Activated CD4-positive, alpha-beta memory T cell treated with anti-CD3 and anti-CD28 coated beads, Interleukin-2, amount 10 ng/mL, durations not matched to agents 7 days and 5 days (primary cell): ENCODE measurements around the gene APOLD1. TPM values are rescaled to one million over a fixed set of nuclear protein-coding genes. Genes with fewer than 3 reads are reported as not detected.
"Not testable (repeated sequence)": the region's sequence is repeated elsewhere in the genome, so short reads cannot be mapped to it uniquely, and the experiment has no call there.

Experiments used
- CTCF ChIA-PET: fragments of 350-600 bp; sonication (Branson Sonifier 250); formaldehyde crosslinking; loops from one replicate; lab custom pipeline; 2021; ENCODE audit warnings: antibody characterized with exemption, inconsistent platforms; lab: Charles Lee
- POLR2A ChIA-PET: fragments of 350-600 bp; sonication (Branson Sonifier 250); formaldehyde crosslinking; loops from one replicate; lab custom pipeline; 2021; ENCODE audit warnings: antibody characterized with exemption; lab: Charles Lee
- DNase-seq: peaks from one replicate; pipeline ENCODE4 v3.0.0-alpha.2; 2020
- H3K27ac Mint-ChIP-seq: one replicate; pipeline ENCODE4 v1.8.0; 2021; ENCODE audit warnings: mild to moderate bottlenecking, mixed read lengths
- H3K27me3 Mint-ChIP-seq: one replicate; pipeline ENCODE4 v1.8.0; 2021; ENCODE audit warnings: mixed read lengths
- H3K36me3 Mint-ChIP-seq: one replicate; pipeline ENCODE4 v1.8.0; 2021; ENCODE audit warnings: low read depth, mixed read lengths
- H3K4me1 Mint-ChIP-seq: one replicate; pipeline ENCODE4 v1.8.0; 2021; ENCODE audit warnings: mixed read lengths
- H3K4me3 Mint-ChIP-seq: one replicate; pipeline ENCODE4 v1.8.0; 2021; ENCODE audit warnings: mild to moderate bottlenecking, mixed read lengths
- H3K9me3 Mint-ChIP-seq: one replicate; pipeline ENCODE4 v1.8.0; 2021; ENCODE audit warnings: mixed read lengths
- total RNA-seq, 2 experiments: library from RNA; stranded (reverse); gene quantifications; one replicate each; pipeline ENCODE4 v1.2.3, GENCODE V29; 2021

APOLD1 gene
- total RNA-seq, 2 experiments from 2014 or later, result 9.2 to 9.9 TPM

- Mint-ChIP-seq H3K9me3 (no peaks in the 10 kb centered on the region), H3K27ac (no peak overlapping the region), H3K36me3 (peaks cover 33% of the 10 kb centered on the region), H3K4me3 (no peak overlapping the region), H3K27me3 (no peaks in the 10 kb centered on the region), H3K4me1 (peaks cover 33% of the 10 kb centered on the region)
- ChIA-PET POLR2A (interaction anchor here (2.3 kb wide), 1 partner anchor 32 kb away, joined by 6 read pairs; no protein-coding TSS in a partner anchor), CTCF (interaction anchor here (1.0 to 1.4 kb wide), 4 partner anchors 33 to 419 kb away, joined by 3 to 5 read pairs (median 4); partner anchors contain the start of gene GPRC5A)
- no peak for DNase-seq
These were observed 50.1 kb downstream of the APOLD1 start for GRCh38 chr12:12835378-12836146.

- Mint-ChIP-seq H3K9me3 (no peaks in the 10 kb centered on the region), H3K36me3 (peaks cover 30% of the 10 kb centered on the region), H3K27me3 (no peaks in the 10 kb centered on the region), H3K4me3 (no peak overlapping the region), H3K27ac (no peak overlapping the region), H3K4me1 (peaks cover 33% of the 10 kb centered on the region)
- ChIA-PET POLR2A (interaction anchor here (0.6 to 2.3 kb wide), 4 partner anchors 9 to 100 kb away, joined by 3 to 6 read pairs (median 3); no protein-coding TSS in a partner anchor), CTCF (interaction anchor here (0.6 to 2.5 kb wide), 33 partner anchors 8 to 418 kb away, joined by 3 to 10 read pairs (median 4); partner anchors contain the start of genes DDX47 and GPRC5A)
- DNase-seq, result no peak
These were observed 51.1 kb downstream of the APOLD1 start for GRCh38 chr12:12836571-12836970.

- peak; percentile 50 for DNase-seq
- H3K9me3 Mint-ChIP-seq, result no peaks in the 10 kb centered on the region
- CTCF ChIA-PET, result interaction anchor here (0.5 to 2.5 kb wide), 43 partner anchors 8 to 418 kb away, joined by 3 to 10 read pairs (median 4); partner anchors contain the start of genes DDX47 and GPRC5A
- no peak overlapping the region for H3K4me3 Mint-ChIP-seq
- H3K4me1 Mint-ChIP-seq, result peaks cover 33% of the 10 kb centered on the region
- POLR2A ChIA-PET, result interaction anchor here (0.6 to 2.3 kb wide), 6 partner anchors 8 to 101 kb away, joined by 3 to 6 read pairs (median 4); partner anchors contain the start of gene DDX47
- H3K27ac Mint-ChIP-seq, result no peak overlapping the region
- no peaks in the 10 kb centered on the region for H3K27me3 Mint-ChIP-seq
- peaks cover 25% of the 10 kb centered on the region for H3K36me3 Mint-ChIP-seq
These were observed 51.8 kb downstream of the APOLD1 start for GRCh38 chr12:12837025-12837812.

GRCh38 chr12:12837813-12838153 is 52.3 kb downstream of the APOLD1 start:
- H3K4me3 Mint-ChIP-seq, result no peak overlapping the region
- H3K4me1 Mint-ChIP-seq, result peaks cover 33% of the 10 kb centered on the region
- H3K9me3 Mint-ChIP-seq, result no peaks in the 10 kb centered on the region
- peaks cover 19% of the 10 kb centered on the region for H3K36me3 Mint-ChIP-seq
- ChIA-PET CTCF (interaction anchor here (0.5 to 2.5 kb wide), 20 partner anchors 9 to 411 kb away, joined by 3 to 10 read pairs (median 4); partner anchors contain the start of genes DDX47 and GPRC5A), POLR2A (interaction anchor here (0.9 to 2.3 kb wide), 4 partner anchors 9 to 61 kb away, joined by 3 to 6 read pairs (median 5); partner anchors contain the start of gene DDX47)
- no peak for DNase-seq
- H3K27me3 Mint-ChIP-seq, result no peaks in the 10 kb centered on the region
- H3K27ac Mint-ChIP-seq, result no peak overlapping the region

GRCh38 chr12:12839003-12839395 is 53.5 kb downstream of the APOLD1 start:
- peak overlapping the region; percentile 17 for H3K4me3 Mint-ChIP-seq
- H3K9me3 Mint-ChIP-seq, result no peaks in the 10 kb centered on the region
- H3K36me3 Mint-ChIP-seq, result peaks cover 7% of the 10 kb centered on the region
- no peaks in the 10 kb centered on the region for H3K27me3 Mint-ChIP-seq
- ChIA-PET POLR2A (no interaction called here), CTCF (interaction anchor here (0.6 to 2.5 kb wide), 4 partner anchors 33 to 482 kb away, joined by 3 to 9 read pairs (median 4); partner anchors contain the start of genes BORCS5 and GPRC5A)
- H3K4me1 Mint-ChIP-seq, result peaks cover 33% of the 10 kb centered on the region
- H3K27ac Mint-ChIP-seq, result peak overlapping the region; percentile 74
- no peak for DNase-seq

- Mint-ChIP-seq H3K27ac (peak overlapping the region; percentile 74), H3K4me1 (peaks cover 33% of the 10 kb centered on the region)
- DNase-seq, H3K9me3 Mint-ChIP-seq, H3K36me3 Mint-ChIP-seq, POLR2A ChIA-PET, H3K27me3 Mint-ChIP-seq, H3K4me3 Mint-ChIP-seq: not testable (repeated sequence)
- CTCF ChIA-PET, result interaction anchor here (1.2 kb wide), 1 partner anchor 52 kb away, joined by 4 read pairs; the partner anchor contains the start of gene GPRC5A
These were observed 54.0 kb downstream of the APOLD1 start for GRCh38 chr12:12839439-12839838.

GRCh38 chr12:12839873-12840579 is 54.6 kb downstream of the APOLD1 start:
- Mint-ChIP-seq H3K27ac (no peak overlapping the region), H3K4me1 (peaks cover 33% of the 10 kb centered on the region), H3K9me3 (no peaks in the 10 kb centered on the region)

GRCh38 chr12:12840580-12840899 is 55.1 kb downstream of the APOLD1 start:
- Mint-ChIP-seq H3K4me1 (peaks cover 34% of the 10 kb centered on the region), H3K9me3 (no peaks in the 10 kb centered on the region), H3K27ac (no peak overlapping the region), H3K36me3 (no peaks in the 10 kb centered on the region), H3K4me3 (no peak overlapping the region), H3K27me3 (no peaks in the 10 kb centered on the region)
- ChIA-PET CTCF (no interaction called here), POLR2A (no interaction called here)
- no peak for DNase-seq

More at GRCh38 chr12:12839873-12840579, 54.6 kb downstream of the APOLD1 start:
- Mint-ChIP-seq H3K4me3 (no peak overlapping the region), H3K27me3 (no peaks in the 10 kb centered on the region), H3K36me3 (peaks cover under 1% of the 10 kb centered on the region)
- DNase-seq, result no peak
- CTCF ChIA-PET, result no interaction called here
- POLR2A ChIA-PET, result no interaction called here

Other genes with a start within 250 kb of the APOLD1 start
- 10 to 100 TPM; 77.3 to 85.2 TPM for gene DUSP16, start 222.8 kb upstream of the APOLD1 start, total RNA-seq
- 10 to 100 TPM; 24.2 to 26.1 TPM for gene CREBL2, start 173.8 kb upstream of the APOLD1 start, total RNA-seq
- gene GPR19, start 89.5 kb upstream of the APOLD1 start, total RNA-seq, result 10 to 100 TPM; 18.6 to 20.1 TPM
- 100 to 1,000 TPM; 164 to 166 TPM for gene CDKN1B, start 68.3 kb upstream of the APOLD1 start, total RNA-seq
- 10 to 100 TPM; 49.1 to 53.2 TPM for gene DDX47, start 27.7 kb downstream of the APOLD1 start, total RNA-seq
- gene GPRC5A, start 105.9 kb downstream of the APOLD1 start, total RNA-seq, result under 1 TPM; 0.03 to 0.05 TPM
- 1 to 10 TPM in 1 of 2 experiments, under 1 TPM in 1; 0.73 to 1.6 TPM for gene GPRC5D, start 166.5 kb downstream of the APOLD1 start, total RNA-seq
- 10 to 100 TPM; 11.1 to 12.5 TPM for gene HEBP1, start 214.6 kb downstream of the APOLD1 start, total RNA-seq